IMR-90 (cell line): Measurements from ENCODE around the gene HLA-B. TPM values are rescaled to one million over a fixed set of nuclear protein-coding genes. Genes with fewer than 3 reads are reported as not detected.

Experiments
- ATAC-seq: fragments of 200-7000 bp; cut with Tn5 transposase; 2 replicates; pipeline ENCODE4 v1.9.1; 2020; ENCODE audit warnings: low read depth, mild to moderate bottlenecking, moderate library complexity
- Bru-seq: library from RNA; stranded (reverse); fragments of 400-500 nt; gene quantifications from one replicate; lab custom pipeline; 2021; lab: Mats Ljungman, UMichigan
- BruChase-seq, 2 experiments: library from RNA; stranded (reverse); fragments of 400-500 nt; gene quantifications; one replicate each; lab custom pipeline; 2021; lab: Mats Ljungman, UMichigan
- BruUV-seq: library from RNA; stranded (reverse); fragments of 400-500 nt; replicated peaks from 2 replicates; lab custom pipeline; 2021; lab: Mats Ljungman, UMichigan
- CTCF ChIA-PET: fragments of 300-600 bp; formaldehyde crosslinking; extraction: SDS; loops from one replicate; lab custom pipeline; 2021; ENCODE audit warnings: antibody characterized with exemption; lab: Yijun Ruan, JAX
- POLR2A ChIA-PET: fragments of 300-600 bp; sonication (Branson Sonifier 250); formaldehyde crosslinking; loops from one replicate; lab custom pipeline; 2022; ENCODE audit warnings: antibody characterized with exemption; ENCODE audit not compliant: unreplicated experiment; lab: Charles Lee
- DNase-seq: peaks from one replicate; pipeline ENCODE4 v3.0.0; 2013
- H2AFZ ChIP-seq: replicated peaks from 2 replicates; pipeline ENCODE3; 2013; ENCODE audit warnings: low read length, mild to moderate bottlenecking; ENCODE audit not compliant: poor library complexity
- H2AK5ac ChIP-seq: 2 replicates; pipeline ENCODE4 v1.6.1; 2013; ENCODE audit warnings: low read depth, low read length, inconsistent platforms
- H2AK9ac ChIP-seq: replicated peaks from 2 replicates; pipeline ENCODE3; 2013; ENCODE audit warnings: mild to moderate bottlenecking, low read depth, low read length, moderate library complexity; ENCODE audit not compliant: poor library complexity
- H2BK120ac ChIP-seq: 2 replicates; pipeline ENCODE4 v1.6.1; 2013; ENCODE audit warnings: low read depth, low read length, inconsistent platforms
- H2BK15ac ChIP-seq: 3 replicates; pipeline ENCODE4 v1.6.1; 2013; ENCODE audit warnings: low read depth, low read length, inconsistent platforms
- H2BK20ac ChIP-seq: 2 replicates; pipeline ENCODE4 v1.6.1; 2013; ENCODE audit warnings: low read depth, mild to moderate bottlenecking, inconsistent platforms, low read length, moderate library complexity
- H2BK5ac ChIP-seq: 2 replicates; pipeline ENCODE4 v1.6.1; 2013; ENCODE audit warnings: mild to moderate bottlenecking, low read depth, low read length, inconsistent platforms; ENCODE audit not compliant: poor library complexity, severe bottlenecking
- H3K14ac ChIP-seq: replicated peaks from 2 replicates; pipeline ENCODE4 v1.6.1; 2013; ENCODE audit warnings: low read depth, low read length, inconsistent platforms
- H3K18ac ChIP-seq: 2 replicates; pipeline ENCODE4 v1.6.1; 2013; ENCODE audit warnings: low read depth, low read length, control low read depth
- H3K23ac ChIP-seq: 2 replicates; pipeline ENCODE4 v1.6.1; 2013; ENCODE audit warnings: low read depth, low read length, inconsistent platforms
- H3K27ac ChIP-seq: 2 replicates; pipeline ENCODE4 v1.5.1; 2013; ENCODE audit warnings: mild to moderate bottlenecking, control low read depth, low read length; ENCODE audit not compliant: insufficient read depth
- H3K27me3 ChIP-seq: 2 replicates; pipeline ENCODE4 v1.6.1; 2013; ENCODE audit warnings: low read length; ENCODE audit not compliant: control insufficient read depth, insufficient read depth
- H3K36me3 ChIP-seq: 2 replicates; pipeline ENCODE4 v1.6.1; 2013; ENCODE audit warnings: low read length, mixed read lengths; ENCODE audit not compliant: control insufficient read depth, insufficient read depth
- H3K4ac ChIP-seq: 2 replicates; pipeline ENCODE4 v1.6.1; 2013; ENCODE audit warnings: low read depth, low read length, inconsistent platforms
- H3K4me1 ChIP-seq: 2 replicates; pipeline ENCODE4 v1.6.1; 2013; ENCODE audit warnings: low read length, mixed read lengths; ENCODE audit not compliant: control insufficient read depth, insufficient read depth
- H3K4me2 ChIP-seq: 2 replicates; pipeline ENCODE4 v1.6.1; 2013; ENCODE audit warnings: low read depth, mild to moderate bottlenecking, control low read depth, low read length, moderate library complexity
- H3K4me3 ChIP-seq: 2 replicates; pipeline ENCODE4 v1.5.1; 2013; ENCODE audit warnings: low read depth, mild to moderate bottlenecking, control low read depth, low read length, moderate library complexity; ENCODE audit not compliant: insufficient read depth
- H3K56ac ChIP-seq: 2 replicates; pipeline ENCODE4 v1.6.1; 2013; ENCODE audit warnings: low read length, inconsistent platforms; ENCODE audit not compliant: insufficient read depth; ENCODE audit errors: extremely low read depth
- H3K79me1 ChIP-seq, 2 experiments: 2 replicates each; pipeline ENCODE4 v1.6.1; 2013; ENCODE audit warnings: low read length in 2 of 2, inconsistent platforms in 1 of 2, low read depth in 1 of 2
- H3K9ac ChIP-seq: 2 replicates; pipeline ENCODE4 v1.6.1; 2013; ENCODE audit warnings: low read depth, low read length, control low read depth
- H3K9me1 ChIP-seq: 2 replicates; pipeline ENCODE4 v1.6.1; 2013; ENCODE audit warnings: low read length, inconsistent platforms; ENCODE audit not compliant: insufficient read depth
- H3K9me3 ChIP-seq: 2 replicates; pipeline ENCODE4 v1.6.1; 2013; ENCODE audit warnings: low read length; ENCODE audit not compliant: control insufficient read depth, insufficient read depth
- H4K20me1 ChIP-seq: 2 replicates; pipeline ENCODE4 v1.6.1; 2013; ENCODE audit warnings: low read length, inconsistent platforms; ENCODE audit not compliant: insufficient read depth
- H4K5ac ChIP-seq: 2 replicates; pipeline ENCODE4 v1.6.1; 2013; ENCODE audit warnings: mild to moderate bottlenecking, low read depth, low read length, control low read depth
- H4K8ac ChIP-seq, 2 experiments: 2 replicates each; pipeline ENCODE4 v1.6.1; 2013; ENCODE audit warnings: low read depth in 2 of 2, low read length in 2 of 2, control low read depth in 1 of 2, inconsistent platforms in 1 of 2
- H4K91ac ChIP-seq: 2 replicates; pipeline ENCODE4 v1.6.1; 2013; ENCODE audit warnings: low read depth, low read length, inconsistent platforms; ENCODE audit not compliant: insufficient read depth
- BHLHE40 ChIP-seq: fragments of 150-350 bp; IDR thresholded peaks from 2 replicates; pipeline ENCODE4 v1.6.1; 2016; ENCODE audit warnings: mild to moderate bottlenecking, low read depth, low read length
- NFE2L2 ChIP-seq: fragments of 150-350 bp; IDR thresholded peaks from 2 replicates; pipeline ENCODE4 v1.6.1; 2016; ENCODE audit warnings: low read depth, mild to moderate bottlenecking, low read length
- POLR2A ChIP-seq: IDR thresholded peaks from 2 replicates; pipeline ENCODE4 v1.6.1; 2012; ENCODE audit warnings: mild to moderate bottlenecking, low read depth, low read length
- RFX5 ChIP-seq: IDR thresholded peaks from 2 replicates; pipeline ENCODE4 v1.8.0; 2012; ENCODE audit warnings: low read depth, mild to moderate bottlenecking, low read length, moderate library complexity
- WGBS, 2 experiments: methylation state at CpG; one replicate each; pipeline versions ENCODE4 v1.1.5 to v1.1.7; 2013; ENCODE audit warnings: missing lambda C conversion rate in 2 of 2; ENCODE audit not compliant: insufficient read length in 1 of 2; ENCODE audit errors: extremely low coverage in 2 of 2; 5-methylcytosine and 5-hydroxymethylcytosine counted together
- dilution Hi-C: fragments of 300-500 bp; cut with HindIII; formaldehyde crosslinking; loops from one replicate; pipeline ENCODE4 v1.14.3; 2018; ENCODE audit warnings: low sequenced_read_pairs; ENCODE audit not compliant: unreplicated experiment
- in situ Hi-C: fragments of 300-500 bp; cut with MboI; formaldehyde crosslinking; loops from 3 replicates; pipeline ENCODE4 v1.14.3; 2019; ENCODE audit warnings: low sequenced_read_pairs, inconsistent platforms, mixed read lengths
- intact Hi-C: fragments of 100-400 bp; cut with micrococcal nuclease; formaldehyde crosslinking; loops from 2 replicates; pipeline ENCODE4 v1.10.0; 2022
- long read RNA-seq: library from polyadenylated mRNA; unstranded; transcript quantifications from one replicate; pipeline ENCODE4 v2.0.0, GENCODE V29; 2021; ENCODE audit not compliant: unreplicated experiment
- polyA plus RNA-seq, 3 experiments: library from polyadenylated mRNA; depleted of rRNA; stranded (reverse); fragments of >200 nt; gene quantifications; 2 replicates each; pipeline ENCODE4 v1.2.3, GENCODE V29; 2012; ENCODE audit warnings: low replicate concordance in 1 of 3
- total RNA-seq: library from RNA; depleted of rRNA; stranded (reverse); fragments of >200 nt; gene quantifications from 2 replicates; pipeline ENCODE4 v1.2.3, GENCODE V29; 2012; rRNA removed

Gene HLA-B
- total RNA-seq (41.7 and 44.1 TPM in 2 replicates), polyA plus RNA-seq (2012; rRNA removed) (259 and 309 TPM in 2 replicates), Bru-seq, nascent RNA (percentile 32 among the genes with signal in this experiment), BruChase-seq, experiment 1, labeled RNA remaining after a 6-hour chase (percentile 38 among the genes with signal in this experiment), BruChase-seq, experiment 2, labeled RNA remaining after a 2-hour chase (percentile 29 among the genes with signal in this experiment)
- polyA plus RNA-seq (2012; cell fraction: cytosol; rRNA removed), result 346 and 472 TPM in 2 replicates
- polyA plus RNA-seq (2012; cell fraction: nucleus; rRNA removed; ENCODE audit: low replicate concordance), result 315 and 357 TPM in 2 replicates
- long read RNA-seq, transcript HLA-B-254 (3 exons, 917 nt), result minor isoform, 5 of 167 reads
- long read RNA-seq, transcript HLA-B-249 (8 exons, 1,547 nt), result major isoform, 98 of 167 reads
- long read RNA-seq, partial matches to known transcripts, result 56 of 167 reads
- long read RNA-seq, other reads (novel, unspliced or antisense), result 7 of 167 reads

DNA sequence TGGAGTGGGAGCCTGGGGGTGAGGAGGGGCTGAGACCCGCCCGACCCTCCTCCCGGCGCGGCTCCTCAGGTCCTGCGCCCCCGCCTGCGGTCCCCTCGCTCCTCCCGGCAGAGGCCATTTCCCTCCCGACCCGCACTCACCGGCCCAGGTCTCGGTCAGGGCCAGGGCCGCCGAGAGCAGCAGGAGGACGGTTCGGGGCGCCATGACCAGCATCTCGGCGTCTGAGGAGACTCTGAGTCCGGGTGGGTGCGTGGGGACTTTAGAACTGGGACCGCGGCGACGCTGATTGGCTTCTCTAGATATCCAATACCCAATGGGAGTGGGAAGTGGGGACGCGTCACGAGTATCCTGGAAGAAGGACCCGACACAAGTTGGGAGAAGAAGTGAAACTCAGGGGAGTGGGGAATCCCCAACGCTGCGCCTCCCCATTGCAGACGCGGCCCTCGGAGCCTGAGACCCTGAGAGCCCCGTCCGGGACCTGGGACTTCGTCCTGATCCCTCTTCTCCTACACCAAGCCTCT is at the start of gene HLA-B:
Gene HLA-B (minus strand): TSS at position 234 of the 521 bp plus-strand sequence. CDS start 21 bp downstream, at position 213.
- peak; percentile 87 for DNase-seq
- in situ Hi-C loops, result no loop called here

More for the DNA sequence above, at the start of gene HLA-B:
- H2BK15ac ChIP-seq, result no peak within 1 kb of the TSS
- no peak within 1 kb of the TSS for H2BK120ac ChIP-seq
- TF ChIP-seq POLR2A (peak; percentile 76), BHLHE40 (no peak; the same call in 1 of the 2 replicates), RFX5 (peak; percentile 94), NFE2L2 (no peak)
- peaks cover 11% of the 10 kb centered on the region; the same call in 1 of the 2 replicates for H3K9me1 ChIP-seq
- ATAC-seq, result peak; percentile 96
- H3K79me1 ChIP-seq, result peaks cover 5 to 17% of the 10 kb centered on the region in 2 experiments; a peak in 3 of 4 replicates
- H3K4me1 ChIP-seq, result peaks cover 4% of the 10 kb centered on the region; the same call in 1 of the 2 replicates
- H3K14ac ChIP-seq, result peak within 1 kb of the TSS; percentile 85
- intact Hi-C loops (loop anchor here (1.0 kb wide), 1 partner anchor 85 kb away; the partner anchor contains the start of gene HLA-C), dilution Hi-C loops (no loop called here)
- H2AFZ ChIP-seq, result peak within 1 kb of the TSS; percentile 86
- POLR2A ChIA-PET, result no interaction called here
- H2AK5ac ChIP-seq, result no peak within 1 kb of the TSS; the same call in 1 of the 2 replicates
- no peak within 1 kb of the TSS for H2AK9ac ChIP-seq
- no TSS peak for BruUV-seq
- H3K4me3 ChIP-seq, result peak within 1 kb of the TSS; percentile 64
- peak within 1 kb of the TSS; percentile 72 for H3K4ac ChIP-seq
- peaks cover 15% of the 10 kb centered on the region for H3K27me3 ChIP-seq
- H3K56ac ChIP-seq, result no peak within 1 kb of the TSS
- H3K9ac ChIP-seq, result peak within 1 kb of the TSS; percentile 90
- WGBS, 2 experiments, result no CpG with 5 or more reads among the region's 39 CpGs
- H4K5ac ChIP-seq, result peak within 1 kb of the TSS; percentile 98; the same call in 1 of the 2 replicates
- H4K91ac ChIP-seq, result no peak within 1 kb of the TSS
- H3K27ac ChIP-seq, result peak within 1 kb of the TSS; percentile 48; the same call in 1 of the 2 replicates
- no peak within 1 kb of the TSS for H2BK20ac ChIP-seq
- peak within 1 kb of the TSS; percentile 92 for H3K18ac ChIP-seq
- peak within 1 kb of the TSS; percentile 60 to 90; a peak in 2 of 4 replicates for H4K8ac ChIP-seq
- no peak within 1 kb of the TSS for H3K23ac ChIP-seq
- H2BK5ac ChIP-seq, result no peak within 1 kb of the TSS
- no peaks in the 10 kb centered on the region for H3K9me3 ChIP-seq
- peaks cover 7% of the 10 kb centered on the region; the same call in 1 of the 2 replicates for H4K20me1 ChIP-seq
- CTCF ChIA-PET, result no interaction called here
- H3K4me2 ChIP-seq, result peak within 1 kb of the TSS; percentile 99
- H3K36me3 ChIP-seq, result peaks cover 13% of the 10 kb centered on the region
